Fibroblast of lung (primary cell): Measurements from ENCODE around the gene SH3TC2. TPM values are rescaled to one million over a fixed set of nuclear protein-coding genes. Genes with fewer than 3 reads are reported as not detected.
A peak's percentile ranks its signal among the peaks of the same experiment; 100 is the strongest.

Experiments
- DNase-seq, 2 donors: peaks; one replicate each; pipeline versions ENCODE4 v3.0.0 to v3.0.0-alpha.2; 2010; ENCODE audit warnings: low read depth in 2 of 2
- H2AFZ ChIP-seq: 2 replicates; pipeline ENCODE4 v1.5.1; 2012; ENCODE audit warnings: low read length, control low read depth, inconsistent platforms
- H3K27ac ChIP-seq: 2 replicates; pipeline ENCODE4 v1.5.1; 2011; ENCODE audit warnings: low read length, control low read depth; ENCODE audit not compliant: insufficient read depth
- H3K27me3 ChIP-seq: 2 replicates; pipeline ENCODE4 v1.5.1; 2011; ENCODE audit warnings: mild to moderate bottlenecking, low read length; ENCODE audit not compliant: control insufficient read depth, insufficient read depth
- H3K36me3 ChIP-seq: 2 replicates; pipeline ENCODE4 v1.5.1; 2011; ENCODE audit warnings: low read length; ENCODE audit not compliant: control insufficient read depth, insufficient read depth
- H3K4me1 ChIP-seq: 2 replicates; pipeline ENCODE4 v1.5.1; 2011; ENCODE audit warnings: low read length; ENCODE audit not compliant: control insufficient read depth, insufficient read depth; ENCODE audit errors: extremely low read depth
- H3K4me2 ChIP-seq: 2 replicates; pipeline ENCODE4 v1.5.1; 2011; ENCODE audit warnings: low read length, control low read depth; ENCODE audit not compliant: insufficient read depth; ENCODE audit errors: extremely low read depth
- H3K4me3 ChIP-seq, 4 experiments: fragments of 200-600 bp in 1 of 4; sonication (generic) in 1 of 4; replicated peaks in 1 of 4; 2 replicates each; pipeline ENCODE4 v1.5.1; 2011 to 2016; ENCODE audit warnings: low read length in 4 of 4, low read depth in 3 of 4, mild to moderate bottlenecking in 3 of 4, control low read depth in 2 of 4, inconsistent platforms in 1 of 4, mixed read lengths in 1 of 4; ENCODE audit not compliant: insufficient read depth in 1 of 4; ENCODE audit errors: control extremely low read depth in 1 of 4
- H3K79me2 ChIP-seq: 2 replicates; pipeline ENCODE4 v1.5.1; 2012; ENCODE audit warnings: mild to moderate bottlenecking, low read length, inconsistent platforms; ENCODE audit not compliant: control insufficient read depth, insufficient read depth
- H3K9ac ChIP-seq: 2 replicates; pipeline ENCODE4 v1.5.1; 2011; ENCODE audit warnings: mild to moderate bottlenecking, low read length, control low read depth; ENCODE audit not compliant: insufficient read depth
- H3K9me3 ChIP-seq: 2 replicates; pipeline ENCODE4 v1.5.1; 2012; ENCODE audit warnings: low read depth, low read length; ENCODE audit not compliant: control insufficient read depth, insufficient read depth
- H4K20me1 ChIP-seq: 2 replicates; pipeline ENCODE4 v1.5.1; 2011; ENCODE audit warnings: low read length; ENCODE audit not compliant: control insufficient read depth, insufficient read depth; ENCODE audit errors: extremely low read depth
- EZH2 ChIP-seq: IDR thresholded peaks from 2 replicates; pipeline ENCODE4 v1.5.1; 2012; ENCODE audit warnings: low read length, control low read depth, mild to moderate bottlenecking; ENCODE audit errors: missing control alignments
- polyA minus RNA-seq: library from RNA; depleted of rRNA, polyadenylated mRNA; stranded (reverse); fragments of >200 nt; gene quantifications from 2 replicates; pipeline ENCODE4 v1.2.3, GENCODE V29; 2011; ENCODE audit warnings: low replicate concordance
- polyA plus RNA-seq, 2 donors: library from polyadenylated mRNA; depleted of rRNA in 1 of 2; stranded (reverse) in 1 of 2; unstranded in 1 of 2; fragments of >200 nt; gene quantifications; 2 replicates each; pipeline ENCODE4 v1.2.1, GENCODE V29; 2011 to 2012; ENCODE audit warnings: missing spikeins in 1 of 2
- total RNA-seq: library from RNA; depleted of rRNA; stranded (reverse); fragments of >200 nt; gene quantifications from 2 replicates; pipeline ENCODE4 v1.2.1, GENCODE V29; 2014
- TF ChIP-seq, protein P1 (sequence below), 2 donors: IDR thresholded peaks in 1 of 2; conservative IDR thresholded peaks in 1 of 2; 1 replicate in 1 of 2; 2 replicates in 1 of 2; pipeline ENCODE4 v1.5.1; 2011 to 2012; ENCODE audit warnings: low read length in 2 of 2, control low read depth in 1 of 2, inconsistent platforms in 1 of 2, low read depth in 1 of 2, mild to moderate bottlenecking in 1 of 2

Gene SH3TC2
- 0.26 and 0.83 TPM in 2 replicates for total RNA-seq
- polyA plus RNA-seq, result 1.4 and 3.2 TPM in 2 replicates
- 1.1 and 1.9 TPM in 2 replicates for polyA plus RNA-seq (2012)
- 4.2 and 5.0 TPM in 2 replicates for polyA minus RNA-seq

DNA sequence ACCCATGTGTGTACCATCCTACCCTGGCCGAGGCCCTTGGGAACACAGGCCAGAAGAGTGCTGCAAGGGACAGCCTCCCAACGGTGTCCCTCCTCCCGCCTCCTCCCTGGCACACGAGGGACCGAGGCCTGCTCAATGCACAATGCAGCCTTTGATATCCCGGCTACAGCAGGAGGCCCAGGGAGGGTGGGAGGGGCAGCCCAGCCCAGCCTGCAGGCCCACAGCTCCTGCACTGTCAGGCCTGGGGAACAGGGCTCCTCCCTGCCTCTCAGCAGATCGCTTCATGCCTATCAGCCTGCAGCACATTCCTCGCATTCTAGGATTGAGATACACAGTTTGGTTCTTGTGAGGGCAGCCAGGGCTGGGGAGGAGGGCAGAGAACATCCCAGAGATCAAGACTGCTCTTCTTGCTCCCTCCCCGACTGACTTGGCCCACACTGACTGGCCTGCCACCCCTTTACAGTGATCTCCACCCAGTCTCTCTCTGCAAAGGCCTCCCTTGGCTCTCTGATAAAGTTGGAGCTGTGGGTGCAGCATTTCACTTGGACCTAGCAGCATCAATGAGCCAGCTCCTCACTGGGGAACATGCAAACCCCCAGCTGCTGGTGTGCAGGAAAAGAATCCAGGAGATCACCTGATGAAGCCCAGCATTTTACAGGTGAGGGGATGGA is at the start of gene SH3TC2:
TSS of gene SH3TC2 (minus strand) at position 46 of the 671 bp plus-strand sequence. CDS start at position 6, 40 bp downstream.
- H2AFZ ChIP-seq, result peak within 1 kb of the TSS; percentile 86
- no peak within 1 kb of the TSS for H3K4me3 ChIP-seq
- no peaks in the 10 kb centered on the region for H3K36me3 ChIP-seq
- H3K79me2 ChIP-seq, result no peaks in the 10 kb centered on the region
- H3K4me2 ChIP-seq, result peak within 1 kb of the TSS; percentile 17
- no peaks in the 10 kb centered on the region for H3K9me3 ChIP-seq
- H3K9ac ChIP-seq, result no peak within 1 kb of the TSS
- DNase-seq, result peak; percentile 31 to 57
- no peaks in the 10 kb centered on the region for H4K20me1 ChIP-seq
- H3K4me1 ChIP-seq, result peaks cover 13% of the 10 kb centered on the region
- TF ChIP-seq EZH2, result no peak
- TF ChIP-seq, protein P1, sequence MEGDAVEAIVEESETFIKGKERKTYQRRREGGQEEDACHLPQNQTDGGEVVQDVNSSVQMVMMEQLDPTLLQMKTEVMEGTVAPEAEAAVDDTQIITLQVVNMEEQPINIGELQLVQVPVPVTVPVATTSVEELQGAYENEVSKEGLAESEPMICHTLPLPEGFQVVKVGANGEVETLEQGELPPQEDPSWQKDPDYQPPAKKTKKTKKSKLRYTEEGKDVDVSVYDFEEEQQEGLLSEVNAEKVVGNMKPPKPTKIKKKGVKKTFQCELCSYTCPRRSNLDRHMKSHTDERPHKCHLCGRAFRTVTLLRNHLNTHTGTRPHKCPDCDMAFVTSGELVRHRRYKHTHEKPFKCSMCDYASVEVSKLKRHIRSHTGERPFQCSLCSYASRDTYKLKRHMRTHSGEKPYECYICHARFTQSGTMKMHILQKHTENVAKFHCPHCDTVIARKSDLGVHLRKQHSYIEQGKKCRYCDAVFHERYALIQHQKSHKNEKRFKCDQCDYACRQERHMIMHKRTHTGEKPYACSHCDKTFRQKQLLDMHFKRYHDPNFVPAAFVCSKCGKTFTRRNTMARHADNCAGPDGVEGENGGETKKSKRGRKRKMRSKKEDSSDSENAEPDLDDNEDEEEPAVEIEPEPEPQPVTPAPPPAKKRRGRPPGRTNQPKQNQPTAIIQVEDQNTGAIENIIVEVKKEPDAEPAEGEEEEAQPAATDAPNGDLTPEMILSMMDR (conservative IDR thresholded peaks at IDR 0.05 in 1 of 2, IDR thresholded peaks at IDR 0.05 in 1 of 2; ENCODE audit: low read depth in 1 of 2, low read length in 2 of 2), result no peak
- peak within 1 kb of the TSS; percentile 51 for H3K27ac ChIP-seq
- no peaks in the 10 kb centered on the region for H3K27me3 ChIP-seq

- no peaks in the 10 kb centered on the region for H3K79me2 ChIP-seq
- no peak overlapping the region for H3K27ac ChIP-seq
- H3K27me3 ChIP-seq, result no peaks in the 10 kb centered on the region
- H3K9ac ChIP-seq, result no peak overlapping the region
- no peaks in the 10 kb centered on the region for H3K36me3 ChIP-seq
- no peaks in the 10 kb centered on the region for H3K9me3 ChIP-seq
- no peak for DNase-seq
- TF ChIP-seq EZH2, result no peak
- H3K4me3 ChIP-seq, result no peak overlapping the region
- H3K4me1 ChIP-seq, result peaks cover 8% of the 10 kb centered on the region
- H3K4me2 ChIP-seq, result no peak overlapping the region
- no peaks in the 10 kb centered on the region for H4K20me1 ChIP-seq
- H2AFZ ChIP-seq, result no peak overlapping the region
These were observed 47.5 kb upstream of the SH3TC2 start for GRCh38 chr5:149110406-149110805.

GRCh38 chr5:149108651-149109280 is 45.9 kb upstream of the SH3TC2 start:
- Histone ChIP-seq H3K4me1 (no peaks in the 10 kb centered on the region), H3K79me2 (no peaks in the 10 kb centered on the region), H3K9me3 (no peaks in the 10 kb centered on the region), H2AFZ (no peak overlapping the region), H3K27me3 (no peaks in the 10 kb centered on the region), H4K20me1 (no peaks in the 10 kb centered on the region), H3K27ac (no peak overlapping the region), H3K9ac (no peak overlapping the region), H3K36me3 (no peaks in the 10 kb centered on the region), H3K4me3 (no peak overlapping the region), H3K4me2 (no peak overlapping the region)
- TF ChIP-seq, protein P1 (conservative IDR thresholded peaks at IDR 0.05 in 1 of 2, IDR thresholded peaks at IDR 0.05 in 1 of 2; ENCODE audit: low read depth in 1 of 2, low read length in 2 of 2), result no peak
- no peak for TF ChIP-seq EZH2
- peak; percentile 30 to 52 for DNase-seq
